ENCODE results near the gene TSPAN32. TPM values are rescaled to one million over a fixed set of nuclear protein-coding genes. Genes with fewer than 3 reads are reported as not detected.
A peak's percentile ranks its signal among the peaks of the same experiment; 100 is the strongest.

The TSPAN32 gene
- total RNA-seq, 3 donors from 2014 or later = 2.9 to 4.6 (median 4.3) TPM

GRCh38 chr11:2263724-2264360 lies 38.0 kb upstream of the TSPAN32 start:
- Mint-ChIP-seq H3K4me3 (no peak overlapping the region), H3K4me1 (ENCODE audit: low read depth) (peaks cover 28% of the 10 kb centered on the region), H3K27me3 (ENCODE audit: low read depth) (peaks cover 6% of the 10 kb centered on the region), H3K36me3 (ENCODE audit: insufficient read depth) (no peaks in the 10 kb centered on the region), H3K9me3 (no peaks in the 10 kb centered on the region)
- no peak for DNase-seq
- ATAC-seq = no peak

DNA sequence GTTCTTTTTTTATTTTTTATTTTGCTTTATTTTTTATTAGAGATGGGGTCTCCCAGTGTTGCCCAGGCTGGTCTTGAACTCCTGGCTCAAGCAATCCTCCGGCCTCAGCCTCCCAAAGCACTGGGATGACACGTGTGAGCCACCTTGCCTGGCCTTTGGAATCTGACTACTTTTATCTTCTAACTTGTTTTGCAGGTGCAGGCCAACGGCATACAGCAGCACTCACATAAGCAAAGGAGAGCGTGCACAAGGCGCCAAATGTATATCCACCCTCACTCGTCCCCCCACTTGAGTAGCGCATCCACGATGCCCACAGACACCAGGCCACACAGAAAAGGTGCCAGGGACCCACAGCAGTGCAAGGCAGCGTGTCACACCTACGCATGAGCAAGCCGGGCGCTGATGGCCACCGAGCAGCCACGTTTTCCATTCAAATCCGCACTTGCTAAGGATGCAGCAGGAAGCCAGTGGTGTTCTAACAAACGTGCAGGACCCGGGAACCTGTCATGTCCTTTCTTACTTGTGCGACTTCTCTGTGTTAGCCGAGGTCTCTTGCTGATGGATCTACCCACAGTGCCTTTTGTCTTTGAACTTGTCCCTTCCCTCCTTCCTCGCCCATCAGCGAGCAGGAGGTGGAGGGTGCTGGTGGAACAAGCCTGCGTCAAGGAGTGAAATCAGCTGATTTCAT lies 37.3 kb upstream of the TSPAN32 start:
- H3K4me3 Mint-ChIP-seq = no peak overlapping the region
- DNase-seq = no peak
- peaks cover 6% of the 10 kb centered on the region for H3K27me3 Mint-ChIP-seq (ENCODE audit: low read depth)
- H3K36me3 Mint-ChIP-seq (ENCODE audit: insufficient read depth) = no peaks in the 10 kb centered on the region
- no peak for ATAC-seq
- H3K4me1 Mint-ChIP-seq (ENCODE audit: low read depth) = peaks cover 30% of the 10 kb centered on the region
- H3K9me3 Mint-ChIP-seq = no peaks in the 10 kb centered on the region

DNA sequence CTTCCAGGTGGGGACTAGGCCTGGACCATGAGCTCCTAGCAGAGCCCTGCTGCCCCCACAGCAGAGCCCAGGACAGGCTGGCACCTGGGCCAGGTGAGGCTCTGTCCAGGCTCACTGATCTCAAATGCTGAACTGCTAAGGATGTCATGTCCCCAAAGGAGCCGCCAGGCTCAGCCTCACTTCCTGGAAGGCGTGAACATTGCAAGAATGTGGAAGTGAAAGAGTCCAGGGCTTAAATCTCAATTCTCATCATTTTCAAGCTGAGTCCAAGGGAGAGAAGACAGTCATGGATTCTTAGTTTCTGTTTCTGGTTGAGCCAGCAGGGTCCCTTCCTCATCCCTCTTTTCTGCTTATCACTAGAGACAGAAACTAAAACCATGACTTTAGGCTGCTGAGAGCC lies 36.4 kb upstream of the TSPAN32 start:
- peaks cover 6% of the 10 kb centered on the region for H3K27me3 Mint-ChIP-seq (ENCODE audit: low read depth)
- peaks cover 30% of the 10 kb centered on the region for H3K4me1 Mint-ChIP-seq (ENCODE audit: low read depth)
- peak; percentile 40 to 61 for ATAC-seq
- no peaks in the 10 kb centered on the region for H3K9me3 Mint-ChIP-seq
- no peak for DNase-seq
- H3K4me3 Mint-ChIP-seq = peak overlapping the region; percentile 52
- no peaks in the 10 kb centered on the region for H3K36me3 Mint-ChIP-seq (ENCODE audit: insufficient read depth)

DNA sequence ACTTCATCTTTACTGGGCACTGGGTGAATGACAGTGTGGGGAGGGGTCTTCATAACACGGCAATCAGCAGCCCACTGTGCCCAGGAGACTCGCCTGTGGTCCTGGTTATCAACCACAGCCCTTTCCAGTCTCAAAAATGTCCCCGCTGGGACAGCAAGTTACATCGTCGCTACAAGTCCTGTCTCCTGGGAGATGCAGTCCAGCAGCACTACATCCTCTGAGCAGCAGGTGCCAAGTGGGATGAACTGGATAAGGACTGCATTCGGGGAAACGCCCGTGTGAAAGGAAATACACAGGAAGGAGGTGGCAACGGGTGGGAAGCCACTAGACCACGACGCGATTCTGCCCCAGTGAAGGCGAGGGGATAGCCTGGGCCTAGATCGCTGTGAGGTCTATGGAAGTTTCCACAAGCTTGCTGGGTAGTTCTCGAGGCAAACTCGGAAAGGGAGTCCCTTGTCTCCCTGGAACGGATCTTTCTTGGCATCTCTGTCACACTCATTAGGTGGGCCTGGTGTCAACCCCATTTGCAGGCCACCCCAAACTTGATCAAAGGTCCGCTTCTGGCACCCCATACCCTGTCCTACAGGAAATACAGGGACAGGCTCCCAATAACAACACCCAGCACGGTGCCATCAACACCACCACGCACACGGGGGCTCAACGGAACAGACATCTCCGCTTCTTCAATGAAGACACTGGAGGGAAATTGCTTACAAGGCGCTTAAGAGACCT lies 35.8 kb upstream of the TSPAN32 start:
- Mint-ChIP-seq H3K9me3 (no peaks in the 10 kb centered on the region), H3K4me3 (peak overlapping the region; percentile 52), H3K36me3 (ENCODE audit: insufficient read depth) (no peaks in the 10 kb centered on the region), H3K4me1 (ENCODE audit: low read depth) (peaks cover 32% of the 10 kb centered on the region), H3K27me3 (ENCODE audit: low read depth) (peaks cover 8% of the 10 kb centered on the region)
- DNase-seq (no peak), ATAC-seq (no peak)

DNA sequence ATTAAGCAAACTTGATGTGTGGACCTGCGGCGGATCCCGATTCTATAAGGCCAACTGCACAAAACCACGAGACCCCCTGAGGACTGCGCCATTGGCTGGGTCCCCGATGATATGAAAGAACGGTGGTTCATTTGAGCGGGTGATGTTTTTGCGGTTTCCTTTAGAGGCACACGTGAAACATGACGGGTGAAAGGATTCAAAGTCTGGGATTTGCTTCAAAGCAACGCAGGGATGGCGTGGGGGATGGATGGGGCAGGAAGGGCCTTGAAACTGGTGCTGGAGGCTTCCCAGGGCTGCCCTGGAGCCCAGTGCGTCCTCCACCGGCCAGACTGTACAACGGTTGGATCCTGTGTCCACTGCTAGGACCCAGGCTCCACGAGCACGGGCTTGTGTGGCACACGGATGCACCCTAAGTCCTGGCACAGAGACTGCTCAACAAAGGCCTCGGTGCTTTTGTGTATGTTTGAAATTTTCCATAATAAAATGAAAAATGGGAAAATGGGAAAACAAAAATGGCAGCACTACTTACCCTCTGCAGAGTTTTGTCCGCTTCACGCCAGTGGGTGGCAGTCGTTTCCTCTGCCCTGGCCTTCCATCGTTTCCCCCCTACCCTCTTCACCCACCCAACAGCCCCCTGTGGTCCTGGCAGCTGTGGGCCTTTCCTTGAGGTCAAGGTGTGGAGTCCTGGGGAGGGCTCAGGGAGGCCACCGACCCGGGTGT lies 35.1 kb upstream of the TSPAN32 start:
- Mint-ChIP-seq H3K27me3 (ENCODE audit: low read depth) (peaks cover 12% of the 10 kb centered on the region), H3K4me1 (ENCODE audit: low read depth) (peaks cover 34% of the 10 kb centered on the region), H3K9me3 (no peaks in the 10 kb centered on the region), H3K36me3 (ENCODE audit: insufficient read depth) (no peaks in the 10 kb centered on the region), H3K4me3 (no peak overlapping the region)
- ATAC-seq = no peak
- no peak for DNase-seq

- H3K36me3 Mint-ChIP-seq (ENCODE audit: insufficient read depth) = no peaks in the 10 kb centered on the region
- H3K4me1 Mint-ChIP-seq (ENCODE audit: low read depth) = peaks cover 34% of the 10 kb centered on the region
- DNase-seq (no peak), ATAC-seq (no peak)
- peaks cover 15% of the 10 kb centered on the region for H3K27me3 Mint-ChIP-seq (ENCODE audit: low read depth)
- no peaks in the 10 kb centered on the region for H3K9me3 Mint-ChIP-seq
- no peak overlapping the region for H3K4me3 Mint-ChIP-seq
These were observed 34.4 kb upstream of the TSPAN32 start for GRCh38 chr11:2267306-2267850.

GRCh38 chr11:2267851-2268728 lies 33.7 kb upstream of the TSPAN32 start:
- peak overlapping the region; percentile 51 for H3K4me3 Mint-ChIP-seq
- DNase-seq = no peak
- peaks cover 34% of the 10 kb centered on the region for H3K4me1 Mint-ChIP-seq (ENCODE audit: low read depth)
- no peak for ATAC-seq
- H3K9me3 Mint-ChIP-seq = no peaks in the 10 kb centered on the region
- peaks cover 22% of the 10 kb centered on the region for H3K27me3 Mint-ChIP-seq (ENCODE audit: low read depth)
- no peaks in the 10 kb centered on the region for H3K36me3 Mint-ChIP-seq (ENCODE audit: insufficient read depth)

DNA sequence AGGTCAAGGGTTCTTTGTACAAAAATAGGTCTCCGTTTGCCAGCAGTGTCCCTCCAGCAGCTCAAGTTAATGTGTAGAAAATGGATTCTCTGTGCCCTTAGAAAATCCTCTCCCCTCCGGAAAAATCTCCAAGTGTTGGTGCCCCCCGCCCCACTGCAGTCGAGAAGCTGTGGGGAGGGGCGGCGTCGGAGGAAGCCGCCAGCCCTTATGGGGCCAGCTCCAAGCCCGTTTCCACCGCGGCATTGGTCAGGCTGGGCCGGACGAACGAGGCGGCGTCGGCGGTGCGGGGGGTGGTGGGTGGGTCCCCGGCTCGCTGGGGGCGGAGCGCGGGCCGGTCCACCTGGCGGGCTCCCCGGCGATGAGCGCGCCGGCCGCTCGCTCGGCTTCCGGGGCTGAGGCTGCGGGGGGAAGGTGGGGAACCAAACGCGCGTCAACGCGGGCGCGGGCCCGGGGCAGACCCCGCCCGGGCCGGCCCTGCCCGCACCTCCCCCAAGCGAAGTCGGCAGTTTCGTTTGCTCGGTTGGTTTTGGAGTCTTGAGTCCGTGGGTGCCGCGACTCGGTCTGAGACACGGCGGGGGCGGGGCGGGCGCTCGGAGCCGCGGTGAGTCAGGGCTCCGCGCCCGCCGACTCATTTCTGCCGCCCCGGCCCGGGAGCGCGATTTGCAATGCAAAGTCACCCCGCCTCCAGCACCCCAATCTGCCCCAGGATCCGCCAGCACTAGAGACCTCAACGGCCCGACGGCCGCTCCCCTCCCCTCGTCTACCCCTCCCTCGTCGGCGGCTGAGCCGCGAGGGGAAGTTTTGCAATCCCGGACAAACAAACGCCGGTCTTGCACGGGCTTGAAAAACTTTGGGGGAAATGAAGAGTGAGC lies 32.8 kb upstream of the TSPAN32 start:
- peaks cover 22% of the 10 kb centered on the region for H3K27me3 Mint-ChIP-seq (ENCODE audit: low read depth)

DNA sequence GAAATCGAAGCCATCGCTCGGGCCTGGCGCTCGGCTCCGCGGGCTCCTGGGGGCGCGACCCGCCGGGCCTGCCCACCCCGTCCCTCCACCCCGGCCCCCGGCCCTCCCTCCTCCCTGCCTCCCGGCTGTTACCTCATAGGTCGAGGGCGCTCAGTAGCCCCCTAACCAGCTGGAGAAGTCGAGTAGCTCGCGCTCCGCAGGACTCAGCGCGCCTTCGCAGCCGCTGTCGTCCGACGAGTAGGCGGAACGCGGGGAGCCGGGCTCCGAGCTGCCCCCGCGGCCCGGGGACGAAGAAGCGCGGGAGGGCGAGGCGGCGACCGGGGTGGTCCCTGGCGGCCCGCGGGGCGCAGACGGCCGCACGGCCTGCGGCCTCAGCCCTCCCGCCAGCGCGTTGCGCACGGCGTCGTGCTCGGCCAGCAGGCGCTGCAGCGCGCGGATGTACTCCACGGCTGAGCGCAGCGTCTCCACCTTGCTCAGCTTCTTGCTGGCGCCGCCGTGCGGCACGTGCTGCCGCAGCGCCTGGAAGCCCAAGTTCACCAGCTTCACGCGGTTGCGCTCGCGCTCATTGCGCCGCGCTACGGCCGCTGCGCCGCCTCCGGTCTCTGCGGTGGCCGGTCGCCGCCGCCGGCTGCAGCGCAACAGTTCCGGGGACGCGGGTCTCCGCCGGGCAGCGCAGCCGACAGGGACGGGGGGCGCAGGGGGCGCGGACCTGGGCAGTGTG lies 32.1 kb upstream of the TSPAN32 start:
- Mint-ChIP-seq H3K36me3 (ENCODE audit: insufficient read depth) (no peaks in the 10 kb centered on the region), H3K4me3 (peak overlapping the region; percentile 61), H3K9me3 (no peaks in the 10 kb centered on the region), H3K4me1 (ENCODE audit: low read depth) (peaks cover 34% of the 10 kb centered on the region), H3K27me3 (ENCODE audit: low read depth) (peaks cover 27% of the 10 kb centered on the region)
- peak; percentile 33 to 47 for ATAC-seq
- DNase-seq = peak; percentile 30

More for the DNA sequence above, 32.8 kb upstream of the TSPAN32 start:
- no peaks in the 10 kb centered on the region for H3K9me3 Mint-ChIP-seq
- peak overlapping the region; percentile 61 for H3K4me3 Mint-ChIP-seq
- peaks cover 34% of the 10 kb centered on the region for H3K4me1 Mint-ChIP-seq (ENCODE audit: low read depth)
- ATAC-seq (peak; percentile 73 to 79), DNase-seq (peak; percentile 83)
- no peaks in the 10 kb centered on the region for H3K36me3 Mint-ChIP-seq (ENCODE audit: insufficient read depth)

GRCh38 chr11:2270322-2271076 lies 31.3 kb upstream of the TSPAN32 start, which contains the start of gene ASCL2:
TSS of gene ASCL2 (minus strand) at chr11:2270588. CDS start at chr11:2270332, 256 bp downstream.
- Mint-ChIP-seq H3K27me3 (ENCODE audit: low read depth) (peaks cover 29% of the 10 kb centered on the region), H3K4me3 (peak within 1 kb of the TSS; percentile 68), H3K9me3 (no peaks in the 10 kb centered on the region), H3K4me1 (ENCODE audit: low read depth) (peaks cover 30% of the 10 kb centered on the region), H3K36me3 (ENCODE audit: insufficient read depth) (no peaks in the 10 kb centered on the region)
- DNase-seq (no peak), ATAC-seq (no peak)

GRCh38 chr11:2271077-2271326 lies 30.8 kb upstream of the TSPAN32 start:
- Mint-ChIP-seq H3K4me3 (no peak overlapping the region), H3K9me3 (no peaks in the 10 kb centered on the region), H3K4me1 (ENCODE audit: low read depth) (peaks cover 25% of the 10 kb centered on the region), H3K36me3 (ENCODE audit: insufficient read depth) (no peaks in the 10 kb centered on the region), H3K27me3 (ENCODE audit: low read depth) (peaks cover 29% of the 10 kb centered on the region)
- ATAC-seq (peak; percentile 19 to 20), DNase-seq (peak; percentile 57)

Measured in activated T-cell treated with anti-CD3 and anti-CD28 coated beads, Interleukin-2, amount 50 U/mL, for 4 hours (primary cell).